ENCODE results near the gene ARF5.

DNA sequence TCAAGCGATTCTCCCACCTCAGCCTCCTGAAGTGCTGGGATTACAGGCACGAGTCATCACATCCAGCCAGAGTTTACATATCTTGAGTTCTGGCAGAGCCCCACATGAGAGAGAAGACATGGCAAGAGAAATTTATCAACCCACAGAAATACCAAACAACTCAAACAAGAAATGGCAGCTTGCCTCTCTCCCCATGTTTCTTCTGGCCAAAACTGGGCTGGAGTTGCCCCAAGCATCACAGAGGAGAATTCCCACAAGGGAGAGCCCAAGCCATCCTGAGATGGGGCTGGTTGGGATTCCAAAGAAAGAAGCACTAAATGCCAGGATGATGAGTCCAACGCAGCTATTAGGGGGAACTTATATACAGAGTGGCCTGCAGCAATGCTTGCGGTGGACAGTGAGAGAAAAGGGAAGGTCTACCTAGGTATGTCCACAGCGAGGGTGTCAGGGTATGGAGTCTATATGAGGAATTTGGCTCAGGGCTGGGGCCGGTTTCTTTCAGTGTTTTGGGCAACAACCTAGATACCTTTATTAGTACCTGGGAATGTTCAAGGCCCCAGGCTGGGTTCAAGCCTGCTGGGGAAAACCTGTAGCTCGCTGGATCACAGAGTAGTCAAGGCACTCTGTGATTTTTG lies 44.2 kb downstream of the ARF5 start:
- TF ChIP-seq NFRKB (IDR thresholded peaks at IDR 0.05), result no peak
- TF ChIP-seq BHLHE40 (IDR thresholded peaks at IDR 0.05; ENCODE audit: borderline replicate concordance), result no peak
- TF ChIP-seq TARDBP (IDR thresholded peaks at IDR 0.05), result no peak
- TF ChIP-seq FOXK2 (IDR thresholded peaks at IDR 0.05), result no peak
- TF ChIP-seq ARNT (IDR thresholded peaks at IDR 0.05), result no peak
- no peak for TF ChIP-seq FOXA1 (IDR thresholded peaks at IDR 0.05)
- TF ChIP-seq HDGF (IDR thresholded peaks at IDR 0.05; ENCODE audit: borderline replicate concordance), result no peak
- no peak for TF ChIP-seq SUZ12 (IDR thresholded peaks at IDR 0.05)
- no peak for TF ChIP-seq FOXM1 (IDR thresholded peaks at IDR 0.05; ENCODE audit: borderline replicate concordance)
- no peak for TF ChIP-seq SP1 (IDR thresholded peaks at IDR 0.05)

Measured in HEK293T (cell line).